GM12872 (cell line): ENCODE data around the gene ROR1.

Experiments used
- TF ChIP-seq, protein P1 (sequence below): IDR thresholded peaks from 3 replicates; pipeline ENCODE4 v1.5.1; 2011; ENCODE audit warnings: low read depth, mild to moderate bottlenecking, low read length, moderate library complexity; ENCODE audit not compliant: insufficient read depth

Gene ROR1

DNA sequence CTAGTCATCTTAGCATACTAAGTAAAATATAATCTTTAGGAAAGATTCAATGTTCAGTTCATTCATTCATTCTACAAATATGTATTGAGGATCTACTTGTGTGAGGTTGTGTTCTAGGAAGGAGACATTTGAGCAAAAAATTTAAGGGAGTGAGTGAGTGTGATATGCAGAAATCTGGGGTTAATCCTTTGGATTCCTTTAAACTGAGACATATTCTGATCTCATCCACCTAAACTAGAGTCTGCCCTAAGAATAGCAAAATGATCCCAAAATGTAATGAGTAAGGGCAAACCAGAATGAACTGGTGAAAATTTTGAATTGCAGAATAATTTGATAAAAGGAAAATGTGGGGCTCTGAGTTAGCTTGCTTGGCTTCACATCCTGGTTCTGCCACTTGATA lies 438.2 kb downstream of the ROR1 start:
- TF ChIP-seq, protein P1, sequence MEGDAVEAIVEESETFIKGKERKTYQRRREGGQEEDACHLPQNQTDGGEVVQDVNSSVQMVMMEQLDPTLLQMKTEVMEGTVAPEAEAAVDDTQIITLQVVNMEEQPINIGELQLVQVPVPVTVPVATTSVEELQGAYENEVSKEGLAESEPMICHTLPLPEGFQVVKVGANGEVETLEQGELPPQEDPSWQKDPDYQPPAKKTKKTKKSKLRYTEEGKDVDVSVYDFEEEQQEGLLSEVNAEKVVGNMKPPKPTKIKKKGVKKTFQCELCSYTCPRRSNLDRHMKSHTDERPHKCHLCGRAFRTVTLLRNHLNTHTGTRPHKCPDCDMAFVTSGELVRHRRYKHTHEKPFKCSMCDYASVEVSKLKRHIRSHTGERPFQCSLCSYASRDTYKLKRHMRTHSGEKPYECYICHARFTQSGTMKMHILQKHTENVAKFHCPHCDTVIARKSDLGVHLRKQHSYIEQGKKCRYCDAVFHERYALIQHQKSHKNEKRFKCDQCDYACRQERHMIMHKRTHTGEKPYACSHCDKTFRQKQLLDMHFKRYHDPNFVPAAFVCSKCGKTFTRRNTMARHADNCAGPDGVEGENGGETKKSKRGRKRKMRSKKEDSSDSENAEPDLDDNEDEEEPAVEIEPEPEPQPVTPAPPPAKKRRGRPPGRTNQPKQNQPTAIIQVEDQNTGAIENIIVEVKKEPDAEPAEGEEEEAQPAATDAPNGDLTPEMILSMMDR = no peak

DNA sequence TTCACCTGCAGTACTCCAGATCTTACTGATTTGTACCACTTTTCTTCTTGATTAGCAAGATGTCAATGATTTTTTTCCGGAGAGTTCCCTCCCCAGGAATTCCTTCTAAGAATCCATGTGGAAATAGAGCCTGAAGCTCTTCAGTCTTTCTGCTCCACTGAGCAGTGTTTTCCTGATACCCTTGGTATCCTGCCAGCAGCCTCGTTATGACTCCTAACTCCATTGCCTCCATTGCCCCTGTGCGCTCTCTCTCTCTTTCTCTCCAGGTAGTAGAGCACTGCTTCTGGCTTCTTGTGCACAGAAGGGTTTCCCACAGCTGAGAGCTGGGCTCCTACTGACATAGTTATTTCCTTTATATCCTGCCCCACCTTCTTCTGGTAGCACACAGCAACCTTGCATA lies 441.8 kb downstream of the ROR1 start:
- TF ChIP-seq, protein P1 = no peak

DNA sequence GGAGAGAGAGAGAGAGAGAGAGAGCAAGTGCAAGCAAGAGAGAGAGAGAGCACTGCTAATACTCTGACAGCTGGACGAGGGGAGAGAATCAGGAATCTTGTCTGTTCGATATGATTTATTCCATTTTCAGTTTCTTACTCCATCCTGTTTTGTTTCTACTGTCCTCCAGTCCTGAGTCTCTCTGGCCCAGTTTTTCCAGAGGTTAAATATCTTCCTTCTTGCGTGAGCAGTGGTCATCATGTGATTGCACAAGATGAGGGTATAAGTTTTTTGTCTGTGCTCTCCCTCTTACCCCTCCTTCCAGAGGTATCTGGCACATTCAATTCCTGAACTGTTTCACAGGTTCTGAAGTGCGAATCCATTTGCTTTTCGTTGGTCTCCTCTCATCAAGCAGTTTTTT lies 446.4 kb downstream of the ROR1 start:
- TF ChIP-seq, protein P1 = no peak

DNA sequence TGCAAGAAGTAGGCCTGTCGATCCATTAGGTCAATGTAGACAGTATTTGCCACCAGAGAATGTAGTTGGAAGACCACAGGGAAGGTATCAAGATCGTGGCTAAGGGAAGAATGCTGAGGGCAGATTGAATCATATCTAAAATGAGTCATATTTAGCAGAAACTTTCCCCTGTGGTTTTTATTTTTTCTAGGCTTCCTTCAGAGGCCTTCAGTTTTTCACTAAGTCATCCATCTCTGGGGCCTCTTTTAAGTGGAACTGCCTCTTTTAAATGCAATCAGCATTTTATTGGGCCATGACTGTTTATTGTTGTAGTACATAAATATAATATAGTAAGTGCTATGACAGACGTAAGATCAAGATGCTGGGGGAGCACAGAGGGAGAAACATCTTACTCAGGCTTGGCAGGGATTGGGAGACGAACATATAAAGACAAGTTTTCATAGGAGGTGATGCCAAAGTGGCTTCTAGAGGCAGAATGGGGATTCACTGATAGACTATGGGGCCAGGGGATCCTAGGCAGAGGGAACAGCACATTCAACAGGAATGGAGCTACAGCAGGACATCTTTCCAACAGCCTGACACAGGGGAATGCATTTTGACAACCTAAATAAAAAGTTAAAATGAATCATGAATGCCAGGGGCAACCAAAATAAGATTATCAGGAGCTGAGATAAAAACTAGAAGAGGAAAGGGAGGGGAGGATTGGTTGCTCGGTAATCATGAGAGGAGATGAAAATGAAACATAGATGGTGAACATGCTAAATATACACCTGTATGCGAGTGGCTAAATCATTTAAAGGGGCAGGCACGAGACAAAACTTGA lies 449.7 kb downstream of the ROR1 start:
- TF ChIP-seq, protein P1 = no peak

DNA sequence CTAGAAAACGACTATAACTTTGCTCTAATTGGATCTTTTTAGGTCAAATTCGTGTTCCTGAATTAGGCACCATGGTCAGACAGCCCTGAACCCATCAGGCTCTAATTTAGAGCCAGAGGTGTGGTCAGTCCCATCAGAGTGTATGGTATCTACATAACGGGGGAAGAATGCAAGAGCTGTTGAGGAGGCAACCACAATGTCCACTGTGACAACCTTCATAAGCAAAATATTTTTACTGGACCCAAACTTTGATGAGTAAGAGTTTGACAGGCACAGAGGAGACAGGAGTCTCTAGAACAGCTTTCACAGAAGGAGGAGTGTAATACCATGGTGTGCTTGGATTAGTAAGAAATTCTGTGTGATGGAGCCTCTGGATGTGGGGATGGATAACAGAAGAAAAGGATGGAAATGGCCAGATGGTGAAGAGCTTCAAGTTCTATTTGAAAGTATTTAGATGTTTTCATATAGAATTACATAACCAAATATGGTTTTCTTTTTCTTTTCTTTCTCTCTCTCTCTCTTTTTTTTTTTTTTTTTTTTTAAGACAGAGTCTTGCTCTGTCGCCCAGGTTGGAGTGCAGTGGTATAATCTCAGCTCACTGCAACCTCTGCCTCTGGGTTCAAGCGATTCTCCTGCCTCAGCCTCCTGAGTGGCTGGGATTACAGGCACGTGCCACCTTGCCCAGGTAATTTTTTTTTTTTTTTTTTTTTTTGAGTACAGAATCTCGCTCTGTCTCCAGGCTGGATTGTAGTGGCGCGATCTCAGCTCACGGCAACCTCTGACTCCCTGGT lies 454.5 kb downstream of the ROR1 start:
- TF ChIP-seq, protein P1 = no peak

DNA sequence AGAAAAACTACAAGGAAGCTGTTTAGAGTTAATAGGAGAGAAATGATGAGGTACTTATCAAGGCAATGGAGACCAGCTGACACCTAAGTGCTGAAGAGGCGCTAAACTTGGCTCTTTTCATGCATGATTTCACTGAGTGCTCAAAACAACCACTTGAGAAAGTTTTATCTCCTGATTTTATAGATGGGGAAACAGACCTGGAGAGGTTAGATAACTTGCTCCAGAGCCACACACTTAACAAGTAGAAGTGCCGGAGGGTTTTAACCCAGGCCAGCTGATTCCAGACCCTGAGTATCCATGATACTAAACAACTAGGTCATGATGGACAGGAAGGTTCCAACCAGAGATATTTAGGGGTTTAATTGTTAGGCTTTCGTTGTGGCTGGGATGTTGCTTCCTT lies 455.5 kb downstream of the ROR1 start:
- TF ChIP-seq, protein P1 = no peak
